MM.1S (cell line): Measurements from ENCODE around the gene GJA5.
A peak's percentile ranks its signal among the peaks of the same experiment; 100 is the strongest.

Source experiments
- DNase-seq: peaks from one replicate; pipeline ENCODE4 v3.0.0-alpha.2; 2015
- H2AFZ ChIP-seq: fragments of 300-600 bp; sonication (generic); 2 replicates; pipeline ENCODE4 v1.6.0; 2016; ENCODE audit warnings: antibody characterized with exemption, low read length
- H3F3A ChIP-seq: fragments of 300-600 bp; sonication (generic); 2 replicates; pipeline ENCODE4 v1.6.1; 2016; ENCODE audit warnings: mild to moderate bottlenecking, antibody characterized with exemption, low read length, moderate library complexity, mixed read lengths; ENCODE audit not compliant: insufficient read depth
- H3K27ac ChIP-seq: fragments of 300-600 bp; sonication (generic); 2 replicates; pipeline ENCODE4 v1.5.1; 2016; ENCODE audit warnings: mild to moderate bottlenecking, low read length
- H3K27me3 ChIP-seq: fragments of 300-600 bp; sonication (generic); replicated peaks from 2 replicates; pipeline ENCODE4 v1.6.0; 2016; ENCODE audit warnings: low read length; ENCODE audit not compliant: insufficient read depth
- H3K36me3 ChIP-seq: fragments of 300-600 bp; sonication (generic); replicated peaks from 2 replicates; pipeline ENCODE4 v1.6.1; 2016; ENCODE audit warnings: mild to moderate bottlenecking, low read length, mixed read lengths; ENCODE audit not compliant: insufficient read depth
- H3K4me1 ChIP-seq: fragments of 300-600 bp; sonication (generic); 2 replicates; pipeline ENCODE4 v1.6.1; 2016; ENCODE audit warnings: low read length, mixed read lengths
- H3K4me2 ChIP-seq: fragments of 300-600 bp; sonication (generic); 2 replicates; pipeline ENCODE4 v1.6.0; 2016; ENCODE audit warnings: low read depth, low read length
- H3K4me3 ChIP-seq: fragments of 300-600 bp; sonication (generic); 2 replicates; pipeline ENCODE4 v1.5.1; 2016; ENCODE audit warnings: low read length, mixed read lengths
- H3K79me2 ChIP-seq: fragments of 300-600 bp; sonication (generic); 2 replicates; pipeline ENCODE4 v1.6.1; 2016; ENCODE audit warnings: mixed run types, low read length, mixed read lengths
- H3K9ac ChIP-seq: fragments of 300-600 bp; sonication (generic); 2 replicates; pipeline ENCODE4 v1.6.1; 2016; ENCODE audit warnings: low read length, mixed read lengths
- H3K9me2 ChIP-seq: fragments of 300-600 bp; sonication (generic); replicated peaks from 2 replicates; pipeline ENCODE4 v1.6.1; 2016; ENCODE audit warnings: mild to moderate bottlenecking, low read length, mixed read lengths; ENCODE audit not compliant: insufficient read depth
- H3K9me3 ChIP-seq: fragments of 300-600 bp; sonication (generic); replicated peaks from 2 replicates; pipeline ENCODE4 v1.6.1; 2016; ENCODE audit warnings: mild to moderate bottlenecking, low read length, mixed read lengths; ENCODE audit not compliant: insufficient read depth
- H4K20me1 ChIP-seq: fragments of 300-600 bp; sonication (generic); 2 replicates; pipeline ENCODE4 v1.6.1; 2016; ENCODE audit warnings: mild to moderate bottlenecking, low read length, moderate library complexity, mixed read lengths; ENCODE audit not compliant: insufficient read depth
- CTCF ChIP-seq: fragments of 300-600 bp; sonication (generic); IDR thresholded peaks from 2 replicates; pipeline ENCODE4 v1.5.1; 2016; ENCODE audit warnings: antibody characterized with exemption, low read length, mixed read lengths
- EZH2 ChIP-seq: fragments of 300-600 bp; sonication (generic); optimal IDR thresholded peaks from 2 replicates; pipeline ENCODE3; 2017; ENCODE audit warnings: low read depth, mild to moderate bottlenecking, antibody characterized with exemption, low read length, mixed read lengths
- EZH2phosphoT487 ChIP-seq: fragments of 300-600 bp; sonication (generic); IDR thresholded peaks from 2 replicates; pipeline ENCODE4 v1.6.1; 2018; ENCODE audit warnings: antibody characterized with exemption, low read length

GJA5 gene

GRCh38 chr1:147725685-147726084 is 34.7 kb downstream of the GJA5 start:
- Histone ChIP-seq H3K4me3 (no peak overlapping the region), H2AFZ (no peak overlapping the region), H4K20me1 (no peaks in the 10 kb centered on the region), H3F3A (no peaks in the 10 kb centered on the region), H3K9me2 (no peaks in the 10 kb centered on the region), H3K4me2 (no peak overlapping the region), H3K9ac (no peak overlapping the region), H3K9me3 (no peaks in the 10 kb centered on the region), H3K36me3 (no peaks in the 10 kb centered on the region), H3K79me2 (no peaks in the 10 kb centered on the region), H3K4me1 (no peaks in the 10 kb centered on the region), H3K27me3 (no peaks in the 10 kb centered on the region), H3K27ac (no peak overlapping the region)
- no peak for TF ChIP-seq EZH2phosphoT487
- no peak for TF ChIP-seq EZH2
- TF ChIP-seq CTCF, result no peak
- no peak for DNase-seq

GRCh38 chr1:147723691-147724323 is 36.6 kb downstream of the GJA5 start:
- Histone ChIP-seq H3K36me3 (no peaks in the 10 kb centered on the region), H3K27me3 (no peaks in the 10 kb centered on the region), H3K9ac (no peak overlapping the region), H3K4me1 (no peaks in the 10 kb centered on the region), H3K9me2 (no peaks in the 10 kb centered on the region), H2AFZ (no peak overlapping the region), H3K4me3 (no peak overlapping the region), H4K20me1 (no peaks in the 10 kb centered on the region), H3K4me2 (no peak overlapping the region), H3K27ac (no peak overlapping the region), H3K9me3 (no peaks in the 10 kb centered on the region), H3K79me2 (no peaks in the 10 kb centered on the region), H3F3A (no peaks in the 10 kb centered on the region)
- peak; percentile 36 for DNase-seq
- TF ChIP-seq CTCF, result peak; percentile 42
- TF ChIP-seq EZH2, result no peak

- Histone ChIP-seq H3K4me2 (no peak overlapping the region), H3K9ac (no peak overlapping the region), H3K4me1 (no peaks in the 10 kb centered on the region), H4K20me1 (no peaks in the 10 kb centered on the region), H3K9me2 (no peaks in the 10 kb centered on the region), H3K36me3 (no peaks in the 10 kb centered on the region), H3K79me2 (no peaks in the 10 kb centered on the region), H2AFZ (no peak overlapping the region), H3K27ac (no peak overlapping the region), H3K27me3 (no peaks in the 10 kb centered on the region), H3F3A (no peaks in the 10 kb centered on the region), H3K9me3 (no peaks in the 10 kb centered on the region), H3K4me3 (no peak overlapping the region)
- TF ChIP-seq CTCF (no peak), EZH2 (no peak), EZH2phosphoT487 (no peak)
- DNase-seq, result no peak
Measured at GRCh38 chr1:147722124-147722523, 38.3 kb downstream of the GJA5 start.
